ENCODE results near the gene COL23A1.

GRCh38 chr5:178434016-178434761 is 156.0 kb downstream of the COL23A1 start:
- no peak for TF ChIP-seq POLR2A (IDR thresholded peaks at IDR 0.05; ENCODE audit: low read length)
- no peak for TF ChIP-seq GATA1 (IDR thresholded peaks at IDR 0.05; ENCODE audit: low read depth, low read length)
